ENCODE results near the gene CLNK.
A peak's percentile ranks its signal among the peaks of the same experiment; 100 is the strongest.

The CLNK gene

GRCh38 chr4:10496200-10496599 is 188.4 kb downstream of the CLNK start:
- no peak for DNase-seq

- DNase-seq, result no peak
Measured at GRCh38 chr4:10495651-10496050, 188.9 kb downstream of the CLNK start.

GRCh38 chr4:10492464-10492863 is 192.1 kb downstream of the CLNK start:
- no peak for DNase-seq

GRCh38 chr4:10491401-10491800 is 193.2 kb downstream of the CLNK start:
- DNase-seq, result no peak

GRCh38 chr4:10490996-10491395 is 193.6 kb downstream of the CLNK start:
- no peak for DNase-seq

GRCh38 chr4:10482913-10483312 is 201.7 kb downstream of the CLNK start:
- DNase-seq, result no peak

GRCh38 chr4:10480616-10481015 is 204.0 kb downstream of the CLNK start:
- DNase-seq, result no peak

- no peak for DNase-seq
Measured at GRCh38 chr4:10478621-10479020, 205.9 kb downstream of the CLNK start.

GRCh38 chr4:10470505-10470904 is 214.1 kb downstream of the CLNK start:
- no peak for DNase-seq

- DNase-seq, result no peak
Measured at GRCh38 chr4:10466161-10466560, 218.4 kb downstream of the CLNK start.

GRCh38 chr4:10462876-10463275 is 221.7 kb downstream of the CLNK start:
- DNase-seq, result no peak

GRCh38 chr4:10461850-10462400 is 222.6 kb downstream of the CLNK start:
- DNase-seq, result no peak

GRCh38 chr4:10461091-10461849 is 223.3 kb downstream of the CLNK start:
- DNase-seq, result peak; percentile 37

GRCh38 chr4:10460313-10461047 is 224.1 kb downstream of the CLNK start:
- no peak for DNase-seq

- no peak for DNase-seq
Measured at GRCh38 chr4:10459305-10459704, 225.3 kb downstream of the CLNK start.

- no peak for DNase-seq
Measured at GRCh38 chr4:10458177-10458576, 226.4 kb downstream of the CLNK start.

- peak; percentile 49 for DNase-seq
Measured at GRCh38 chr4:10457255-10457801, 227.2 kb downstream of the CLNK start, which contains the start of gene ZNF518B. ZNF518B (minus strand) TSS chr4:10457426; CDS start chr4:10446328, 11,098 bp downstream.

GRCh38 chr4:10456595-10457254 is 227.8 kb downstream of the CLNK start:
- peak; percentile 19 for DNase-seq

GRCh38 chr4:10456260-10456594 is 228.3 kb downstream of the CLNK start:
- DNase-seq, result no peak

GRCh38 chr4:10455133-10455532 is 229.4 kb downstream of the CLNK start:
- no peak for DNase-seq

- no peak for DNase-seq
Measured at GRCh38 chr4:10454726-10455125, 229.8 kb downstream of the CLNK start.

- DNase-seq, result no peak
Measured at GRCh38 chr4:10454121-10454520, 230.4 kb downstream of the CLNK start.

GRCh38 chr4:10448991-10449390 is 235.6 kb downstream of the CLNK start:
- no peak for DNase-seq
